GM10248 (cell line): Measurements from ENCODE around the gene TBCEL.

Experiments
- CTCF ChIA-PET: fragments of 300-600 bp; sonication (Branson Sonifier 250); formaldehyde crosslinking; extraction: SDS; loops from one replicate; lab custom pipeline; 2021; ENCODE audit warnings: antibody characterized with exemption; lab: Yijun Ruan, JAX
- POLR2A ChIA-PET: fragments of 350-650 bp; sonication (Branson Sonifier 250); formaldehyde crosslinking; extraction: SDS; loops from one replicate; lab custom pipeline; 2020; ENCODE audit warnings: antibody characterized with exemption; lab: Yijun Ruan, JAX
- DNase-seq: peaks from one replicate; pipeline ENCODE4 v3.0.0; 2012; ENCODE audit errors: extremely low spot score
- TF ChIP-seq, protein P1 (sequence below): IDR thresholded peaks from 2 replicates; pipeline ENCODE4 v1.5.1; 2012; ENCODE audit warnings: mild to moderate bottlenecking, low read depth; ENCODE audit errors: extremely low read depth, missing control alignments, control extremely low read depth

TBCEL gene

GRCh38 chr11:121082219-121082618, 58.3 kb downstream of the TBCEL start:
- CTCF ChIA-PET: interaction anchor here (1.2 kb wide), 1 partner anchor 9 kb away, joined by 3 read pairs; no protein-coding TSS in a partner anchor

DNA sequence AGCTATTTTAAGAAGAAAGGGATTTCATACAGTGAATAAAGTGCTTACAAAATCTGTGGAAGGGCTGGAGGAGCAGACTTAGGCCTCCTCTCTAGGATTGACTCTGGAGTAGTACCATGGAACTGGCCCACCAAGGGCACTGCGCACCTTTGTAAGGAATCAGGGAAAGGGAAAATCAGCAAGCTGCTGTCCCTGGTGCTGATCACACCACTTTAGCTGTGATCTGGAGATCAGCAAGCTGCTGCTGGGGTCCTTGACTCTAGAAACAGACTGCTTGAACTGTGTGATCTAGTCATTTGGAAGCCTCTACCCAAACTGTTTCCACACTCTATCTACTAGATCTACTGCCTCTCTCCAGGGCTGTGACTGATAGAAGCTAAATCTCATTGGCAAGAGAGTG, 58.8 kb downstream of the TBCEL start:
- DNase-seq: no peak
- ChIA-PET CTCF (interaction anchor here (1.2 kb wide), 1 partner anchor 9 kb away, joined by 3 read pairs; no protein-coding TSS in a partner anchor), POLR2A (no interaction called here)
- TF ChIP-seq, protein P1, sequence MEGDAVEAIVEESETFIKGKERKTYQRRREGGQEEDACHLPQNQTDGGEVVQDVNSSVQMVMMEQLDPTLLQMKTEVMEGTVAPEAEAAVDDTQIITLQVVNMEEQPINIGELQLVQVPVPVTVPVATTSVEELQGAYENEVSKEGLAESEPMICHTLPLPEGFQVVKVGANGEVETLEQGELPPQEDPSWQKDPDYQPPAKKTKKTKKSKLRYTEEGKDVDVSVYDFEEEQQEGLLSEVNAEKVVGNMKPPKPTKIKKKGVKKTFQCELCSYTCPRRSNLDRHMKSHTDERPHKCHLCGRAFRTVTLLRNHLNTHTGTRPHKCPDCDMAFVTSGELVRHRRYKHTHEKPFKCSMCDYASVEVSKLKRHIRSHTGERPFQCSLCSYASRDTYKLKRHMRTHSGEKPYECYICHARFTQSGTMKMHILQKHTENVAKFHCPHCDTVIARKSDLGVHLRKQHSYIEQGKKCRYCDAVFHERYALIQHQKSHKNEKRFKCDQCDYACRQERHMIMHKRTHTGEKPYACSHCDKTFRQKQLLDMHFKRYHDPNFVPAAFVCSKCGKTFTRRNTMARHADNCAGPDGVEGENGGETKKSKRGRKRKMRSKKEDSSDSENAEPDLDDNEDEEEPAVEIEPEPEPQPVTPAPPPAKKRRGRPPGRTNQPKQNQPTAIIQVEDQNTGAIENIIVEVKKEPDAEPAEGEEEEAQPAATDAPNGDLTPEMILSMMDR: no peak

More at GRCh38 chr11:121082219-121082618, 58.3 kb downstream of the TBCEL start:
- no peak for DNase-seq
- TF ChIP-seq, protein P1: no peak
- POLR2A ChIA-PET: no interaction called here

DNA sequence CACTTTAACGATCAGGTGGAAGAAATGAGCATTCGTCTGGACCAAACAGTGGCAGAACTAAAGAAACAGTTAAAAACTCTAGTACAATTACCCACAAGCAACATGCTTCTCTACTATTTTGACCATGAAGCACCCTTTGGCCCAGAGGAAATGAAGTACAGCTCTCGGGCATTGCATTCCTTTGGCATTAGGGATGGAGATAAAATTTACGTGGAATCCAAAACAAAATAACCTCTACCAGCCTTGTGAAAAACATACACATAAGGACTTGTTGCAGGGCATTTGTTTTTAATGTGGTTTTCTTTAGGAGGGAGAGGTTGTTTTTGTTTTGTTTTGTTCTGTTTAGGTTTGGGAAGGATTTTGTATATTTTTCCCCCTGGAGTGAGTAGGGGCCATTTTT, 63.0 kb downstream of the TBCEL start:
- TF ChIP-seq, protein P1: no peak
- no peak for DNase-seq
- POLR2A ChIA-PET: no interaction called here
- CTCF ChIA-PET: no interaction called here

GRCh38 chr11:121089566-121089965, 65.7 kb downstream of the TBCEL start:
- TF ChIP-seq, protein P1: no peak
- ChIA-PET CTCF (interaction anchor here (1.3 kb wide), 1 partner anchor 106 kb away, joined by 4 read pairs; no protein-coding TSS in a partner anchor), POLR2A (no interaction called here)
- no peak for DNase-seq

DNA sequence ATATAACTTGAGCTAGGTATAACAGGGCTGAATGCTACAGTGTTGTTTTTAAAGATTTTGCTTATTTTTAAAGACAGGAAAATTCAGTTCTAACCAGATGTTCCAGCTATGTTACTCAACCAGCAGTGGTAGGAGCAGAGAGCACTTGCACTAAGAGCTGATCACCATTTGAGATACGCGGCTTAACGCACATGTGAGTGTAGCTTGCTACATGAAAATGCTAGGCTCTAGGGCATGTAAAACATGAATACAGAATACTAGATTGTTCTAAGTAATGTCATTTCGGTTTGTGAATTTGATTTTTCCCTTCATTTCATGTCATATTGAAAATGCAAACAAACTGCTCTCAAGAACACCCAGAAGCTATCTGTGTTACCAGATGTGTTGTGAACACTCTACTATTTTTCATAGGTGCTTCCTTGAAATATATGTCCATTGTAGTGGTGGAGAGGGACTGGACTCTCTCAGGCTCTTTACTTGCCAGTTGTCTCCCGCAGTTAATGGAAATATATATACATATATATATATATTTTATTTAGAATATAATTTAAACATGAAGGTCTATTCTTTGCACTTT, 66.3 kb downstream of the TBCEL start:
- no peak for DNase-seq
- CTCF ChIA-PET: interaction anchor here (1.3 kb wide), 1 partner anchor 105 kb away, joined by 4 read pairs; no protein-coding TSS in a partner anchor

DNA sequence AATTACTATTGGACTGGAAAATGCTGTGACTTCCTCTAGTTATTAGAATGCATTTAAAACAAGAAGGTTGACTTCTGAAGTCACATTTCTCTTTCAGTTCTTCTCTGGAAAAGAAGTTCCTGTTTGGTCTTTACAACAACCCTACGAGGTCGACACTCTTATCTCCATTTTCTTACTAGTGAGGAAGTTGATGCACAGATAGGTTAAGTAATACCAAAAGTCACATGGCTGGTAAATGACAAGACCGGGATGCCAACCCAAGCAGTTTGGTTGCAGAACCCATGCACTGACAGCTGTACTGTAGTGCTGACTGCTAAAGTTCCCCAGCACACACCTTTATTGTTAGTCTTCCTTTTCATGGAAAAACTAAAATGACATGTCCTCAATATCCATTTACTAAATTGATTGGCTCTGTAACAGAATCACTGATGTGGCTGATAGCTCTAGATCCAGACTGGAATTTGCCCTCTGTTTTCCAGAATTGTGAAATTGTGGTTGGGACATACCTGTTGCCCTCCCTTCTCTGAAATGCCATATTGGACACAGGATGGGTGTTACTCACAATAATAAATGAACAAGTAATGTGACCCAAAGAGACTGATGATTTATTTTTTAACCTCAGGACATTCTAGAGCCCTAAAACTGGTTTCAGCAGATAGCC, 67.7 kb downstream of the TBCEL start:
- CTCF ChIA-PET: interaction anchor here (1.0 kb wide), 1 partner anchor 9 kb away, joined by 3 read pairs; no protein-coding TSS in a partner anchor
- no peak for DNase-seq
- POLR2A ChIA-PET: no interaction called here
- TF ChIP-seq, protein P1: no peak

More for the DNA sequence above, 66.3 kb downstream of the TBCEL start:
- POLR2A ChIA-PET: no interaction called here
- TF ChIP-seq, protein P1: no peak
